K562 (cell line): ENCODE results near the gene CTXN1. TPM values are rescaled to one million over a fixed set of nuclear protein-coding genes. Genes with fewer than 3 reads are reported as not detected.
A peak's percentile ranks its signal among the peaks of the same experiment; 100 is the strongest.

Experiments used
- BRCA1 ChIP-seq, 2 experiments: fragments of 450-650 bp in 1 of 2; sonication (generic) in 1 of 2; formaldehyde crosslinking in 1 of 2; IDR thresholded peaks; 2 replicates each; pipeline versions ENCODE4 v1.5.0 to v1.6.1; 2017 to 2020; ENCODE audit warnings: mild to moderate bottlenecking in 1 of 2, missing genetic modification reagents in 1 of 2
- CREM ChIP-seq: IDR thresholded peaks from 2 replicates; pipeline ENCODE4 v1.6.1; 2014; ENCODE audit warnings: antibody characterized with exemption, low read depth
- CTCFL ChIP-seq: IDR thresholded peaks from 2 replicates; pipeline ENCODE4 v1.6.1; 2011; ENCODE audit warnings: borderline replicate concordance, low read depth, mild to moderate bottlenecking, moderate library complexity, low read length; ENCODE audit not compliant: insufficient read depth, poor library complexity, severe bottlenecking
- DEAF1 ChIP-seq: fragments of 450-650 bp; formaldehyde crosslinking; IDR thresholded peaks from 2 replicates; pipeline ENCODE4 v1.4.0; 2020; ENCODE audit warnings: mild to moderate bottlenecking, moderate library complexity
- DNMT1 ChIP-seq: fragments of 450-650 bp; IDR thresholded peaks from 2 replicates; pipeline ENCODE4 v1.6.1; 2016; ENCODE audit warnings: antibody characterized with exemption, mild to moderate bottlenecking
- FOSL1 ChIP-seq: fragments of 200-800 bp; sonication (Bioruptor generic); conservative IDR thresholded peaks from 2 replicates; pipeline ENCODE4 v1.6.1; 2016; ENCODE audit warnings: missing genetic modification characterization, missing compliant biosample characterization
- HOXB6 ChIP-seq: fragments of 250-450 bp; sonication (Bioruptor Pico); IDR thresholded peaks from 2 replicates; pipeline ENCODE4 v1.5.1; 2022; ENCODE audit warnings: mild to moderate bottlenecking, borderline replicate concordance
- LARP7 ChIP-seq: fragments of 450-650 bp; IDR thresholded peaks from 2 replicates; pipeline ENCODE4 v1.6.1; 2016
- NCOR1 ChIP-seq: fragments of 450-650 bp; IDR thresholded peaks from 2 replicates; pipeline ENCODE4 v1.6.1; 2016; ENCODE audit warnings: mild to moderate bottlenecking, moderate library complexity
- NR1H2 ChIP-seq: sonication (generic); formaldehyde crosslinking; IDR thresholded peaks from 2 replicates; pipeline ENCODE4 v1.4.0; 2020; ENCODE audit warnings: mild to moderate bottlenecking, missing genetic modification reagents
- NR2C2 ChIP-seq, 2 experiments: fragments of 200-800 bp in 1 of 2; sonication (Bioruptor generic) in 1 of 2; sonication (generic) in 1 of 2; formaldehyde crosslinking in 1 of 2; IDR thresholded peaks; 2 replicates each; pipeline versions ENCODE4 v1.6.1 to v1.8.0; 2016 to 2022; ENCODE audit warnings: mild to moderate bottlenecking in 1 of 2, missing compliant biosample characterization in 1 of 2, missing genetic modification characterization in 1 of 2, missing genetic modification reagents in 1 of 2
- PKNOX1 ChIP-seq: fragments of 450-650 bp; IDR thresholded peaks from 2 replicates; pipeline ENCODE4 v1.6.1; 2016
- RB1 ChIP-seq: fragments of 450-650 bp; IDR thresholded peaks from 2 replicates; pipeline ENCODE4 v1.6.1; 2017; ENCODE audit warnings: low read depth, mild to moderate bottlenecking
- SNAPC5 ChIP-seq: fragments of 250-450 bp; sonication (Bioruptor Pico); IDR thresholded peaks from 2 replicates; pipeline ENCODE4 v1.8.0; 2021; ENCODE audit warnings: moderate library complexity, mild to moderate bottlenecking, inconsistent platforms
- SP1 ChIP-seq: sonication (generic); formaldehyde crosslinking; IDR thresholded peaks from 2 replicates; pipeline ENCODE4 v1.8.1; 2022; ENCODE audit warnings: mild to moderate bottlenecking, missing genetic modification reagents
- TAL1 ChIP-seq: fragments of 450-650 bp; IDR thresholded peaks from 2 replicates; pipeline ENCODE4 v1.6.1; 2016; ENCODE audit warnings: mild to moderate bottlenecking
- ZBTB33 ChIP-seq: sonication (generic); formaldehyde crosslinking; IDR thresholded peaks from 2 replicates; pipeline ENCODE4 v1.8.1; 2023; ENCODE audit warnings: mild to moderate bottlenecking, missing genetic modification reagents
- ZNF280B ChIP-seq: fragments of 250-450 bp; sonication (Bioruptor Pico); IDR thresholded peaks from 2 replicates; pipeline ENCODE4 v1.5.1; 2021; ENCODE audit warnings: mild to moderate bottlenecking
- ZNF644 ChIP-seq: fragments of 200-800 bp; sonication (Bioruptor generic); IDR thresholded peaks from 2 replicates; pipeline ENCODE4 v1.6.1; 2016; ENCODE audit warnings: low read depth, missing genetic modification characterization, missing compliant biosample characterization
- polyA plus RNA-seq, 8 experiments: library from polyadenylated mRNA; depleted of rRNA in 4 of 8; stranded (reverse) in 5 of 8; unstranded in 3 of 8; fragments of >200 nt; fragmentation: Nextera tagmentation in 2 of 8; fragmentation: Illumina TruSeq in 1 of 8; extraction: Ambion mirVana in 2 of 8; extraction: Trizol in 1 of 8; gene quantifications; 2 replicates each; pipeline versions ENCODE4 v1.2.1 to v1.2.3, GENCODE V29; 2011 to 2014; ENCODE audit warnings: inconsistent platforms in 1 of 8, missing spikeins in 1 of 8
- total RNA-seq, 7 experiments: library from RNA; depleted of rRNA in 6 of 7; stranded (reverse); fragments of >200 nt in 6 of 7; fragmentation: Illumina TruSeq in 2 of 7; extraction: Trizol in 2 of 7; gene quantifications; 2 replicates each; pipeline versions ENCODE4 v1.2.1 to v1.2.3, GENCODE V29; 2011 to 2021; ENCODE audit warnings: low replicate concordance in 1 of 7

The CTXN1 gene
- total and polyA plus RNA-seq, 9 of the 15 experiments (the other 6 are each of a cell fraction or from before 2014, with no cell fraction given) = 0.15 to 37.4 (median 1.8) TPM; not detected in 2

- TF ChIP-seq TAL1 (no peak), SNAPC5 (CRISPR knock-in tag) (no peak), RB1 (peak; percentile 76), PKNOX1 (peak; percentile 97), DEAF1 (CRISPR knock-in tag) (no peak), CTCFL (no peak), ZNF644 (tag) (no peak), FOSL1 (tag) (peak; percentile 46; the same call in 1 of the 2 replicates), NCOR1 (no peak), CREM (peak; percentile 97), NR1H2 (no peak), ZBTB33 (CRISPR knock-in tag) (no peak), BRCA1 (IDR thresholded peaks at IDR 0.05) (no peak), BRCA1 (CRISPR knock-in tag; IDR thresholded peaks at IDR 0.05) (no peak), LARP7 (no peak), DNMT1 (no peak), SP1 (CRISPR knock-in tag) (peak; percentile 93; the same call in 1 of the 2 replicates), NR2C2 (CRISPR knock-in tag; IDR thresholded peaks at IDR 0.05) (0 out of 2 replicates have a peak, but pooled peaks have one; percentile 32), NR2C2 (tag; IDR thresholded peaks at IDR 0.05) (peak; percentile 95), HOXB6 (CRISPR knock-in tag) (no peak), ZNF280B (no peak)
Observed at GRCh38 chr19:7943444-7944176, 17.7 kb upstream of the CTXN1 start, which contains the start of gene TIMM44 (continued).
